Ectodermal cell (in vitro differentiated cells): ENCODE measurements around the gene NKD1.
"Not testable (repeated sequence)": the region's sequence is repeated elsewhere in the genome, so short reads cannot be mapped to it uniquely, and the experiment has no call there.

Source experiments
- H3K27ac ChIP-seq: 2 replicates; pipeline ENCODE4 v1.7.0; 2013; ENCODE audit warnings: mild to moderate bottlenecking, low read depth, low read length; ENCODE audit not compliant: insufficient read depth, poor library complexity, severe bottlenecking
- H3K27me3 ChIP-seq: 2 replicates; pipeline ENCODE4 v1.7.0; 2013; ENCODE audit warnings: mild to moderate bottlenecking, low read length; ENCODE audit not compliant: insufficient read depth, control insufficient read depth, poor library complexity, severe bottlenecking
- H3K36me3 ChIP-seq: one replicate; pipeline ENCODE4 v1.7.0; 2013; ENCODE audit warnings: low read length; ENCODE audit not compliant: control insufficient read depth, insufficient read depth
- H3K4me1 ChIP-seq: one replicate; pipeline ENCODE4 v1.7.0; 2013; ENCODE audit warnings: low read length; ENCODE audit not compliant: control insufficient read depth, insufficient read depth
- H3K4me3 ChIP-seq: 2 replicates; pipeline ENCODE4 v1.7.0; 2013; ENCODE audit warnings: low read depth, low read length, control low read depth; ENCODE audit not compliant: insufficient read depth
- H3K9me3 ChIP-seq: 2 replicates; pipeline ENCODE4 v1.7.0; 2013; ENCODE audit warnings: mild to moderate bottlenecking, low read length, moderate library complexity; ENCODE audit not compliant: control insufficient read depth
- WGBS, 2 experiments: methylation state at CpG; one replicate each; pipeline ENCODE4 v1.1.7; 2013; ENCODE audit warnings: missing lambda C conversion rate in 2 of 2; 5-methylcytosine and 5-hydroxymethylcytosine counted together

The NKD1 gene

GRCh38 chr16:50576403-50577113 lies 28.4 kb downstream of the NKD1 start:
- Histone ChIP-seq H3K4me1 (peaks cover 18% of the 10 kb centered on the region), H3K9me3 (no peaks in the 10 kb centered on the region), H3K36me3 (peaks cover 3% of the 10 kb centered on the region), H3K27me3 (no peaks in the 10 kb centered on the region), H3K27ac (no peak overlapping the region), H3K4me3 (no peak overlapping the region)
- WGBS, 2 experiments = 90 to 95% methylated on average over 3 of the region's 3 CpGs

GRCh38 chr16:50578137-50578536 lies 29.9 kb downstream of the NKD1 start:
- H3K27me3 ChIP-seq = no peaks in the 10 kb centered on the region
- no peak overlapping the region for H3K4me3 ChIP-seq
- H3K27ac ChIP-seq = no peak overlapping the region
- peaks cover 9% of the 10 kb centered on the region for H3K36me3 ChIP-seq
- no peaks in the 10 kb centered on the region for H3K9me3 ChIP-seq
- peaks cover 18% of the 10 kb centered on the region for H3K4me1 ChIP-seq
- WGBS, 2 experiments = 96% methylated on average over 2 of the region's 2 CpGs

- not testable (repeated sequence) for H3K36me3 ChIP-seq, H3K4me3 ChIP-seq, H3K27me3 ChIP-seq, H3K9me3 ChIP-seq, H3K27ac ChIP-seq
- 96 to 97% methylated on average over 32 of the region's 32 CpGs for WGBS, 2 experiments
- H3K4me1 ChIP-seq = peaks cover 14% of the 10 kb centered on the region
These were observed 31.2 kb downstream of the NKD1 start for GRCh38 chr16:50579373-50579772.

GRCh38 chr16:50580180-50580798 lies 32.1 kb downstream of the NKD1 start:
- H3K9me3 ChIP-seq = no peaks in the 10 kb centered on the region
- peaks cover 10% of the 10 kb centered on the region for H3K4me1 ChIP-seq
- 92 to 95% methylated on average over 8 of the region's 8 CpGs for WGBS, 2 experiments
- no peaks in the 10 kb centered on the region for H3K27me3 ChIP-seq
- H3K36me3 ChIP-seq = peaks cover 6% of the 10 kb centered on the region
- H3K4me3 ChIP-seq = no peak overlapping the region
- no peak overlapping the region for H3K27ac ChIP-seq

GRCh38 chr16:50581845-50582244 lies 33.6 kb downstream of the NKD1 start:
- Histone ChIP-seq H3K36me3 (peaks cover 10% of the 10 kb centered on the region), H3K9me3 (no peaks in the 10 kb centered on the region), H3K27ac (no peak overlapping the region), H3K4me1 (peaks cover 10% of the 10 kb centered on the region), H3K27me3 (no peaks in the 10 kb centered on the region), H3K4me3 (no peak overlapping the region)
- 90 to 93% methylated on average over 4 of the region's 4 CpGs for WGBS, 2 experiments

GRCh38 chr16:50583211-50583610 lies 35.0 kb downstream of the NKD1 start:
- Histone ChIP-seq H3K4me3 (no peak overlapping the region), H3K27ac (no peak overlapping the region), H3K27me3 (no peaks in the 10 kb centered on the region), H3K9me3 (no peaks in the 10 kb centered on the region), H3K36me3 (peaks cover 10% of the 10 kb centered on the region), H3K4me1 (peaks cover 10% of the 10 kb centered on the region)
- WGBS, 2 experiments = 86% methylated on average over 3 of the region's 3 CpGs

- Histone ChIP-seq H3K4me1 (peaks cover 10% of the 10 kb centered on the region), H3K9me3 (no peaks in the 10 kb centered on the region), H3K27me3 (no peaks in the 10 kb centered on the region), H3K36me3 (peaks cover 10% of the 10 kb centered on the region), H3K4me3 (no peak overlapping the region), H3K27ac (no peak overlapping the region)
- WGBS, 2 experiments = 90 to 93% methylated on average over 6 of the region's 6 CpGs
These were observed 36.0 kb downstream of the NKD1 start for GRCh38 chr16:50584033-50584722.

- H3K27me3 ChIP-seq = no peaks in the 10 kb centered on the region
- H3K4me1 ChIP-seq = peaks cover 10% of the 10 kb centered on the region
- WGBS, 2 experiments = 89 to 91% methylated on average over 15 to 16 of the region's 16 CpGs
- H3K9me3 ChIP-seq = no peaks in the 10 kb centered on the region
- peaks cover 10% of the 10 kb centered on the region for H3K36me3 ChIP-seq
- no peak overlapping the region for H3K27ac ChIP-seq
- no peak overlapping the region for H3K4me3 ChIP-seq
These were observed 37.2 kb downstream of the NKD1 start for GRCh38 chr16:50585331-50585776.

GRCh38 chr16:50587543-50587942 lies 39.3 kb downstream of the NKD1 start:
- WGBS, 2 experiments = 93 to 96% methylated on average over 2 of the region's 2 CpGs
- Histone ChIP-seq H3K36me3 (peaks cover 4% of the 10 kb centered on the region), H3K9me3 (no peaks in the 10 kb centered on the region), H3K27me3 (no peaks in the 10 kb centered on the region), H3K27ac (no peak overlapping the region), H3K4me1 (peaks cover 10% of the 10 kb centered on the region), H3K4me3 (no peak overlapping the region)

- Histone ChIP-seq H3K27ac (no peak overlapping the region), H3K9me3 (no peaks in the 10 kb centered on the region), H3K4me1 (peaks cover 11% of the 10 kb centered on the region), H3K27me3 (no peaks in the 10 kb centered on the region), H3K36me3 (peaks cover 4% of the 10 kb centered on the region), H3K4me3 (no peak overlapping the region)
- whole genome bisulfite sequencing, 2 experiments = 65 to 71% methylated on average over 2 of the region's 2 CpGs
These were observed 40.1 kb downstream of the NKD1 start for GRCh38 chr16:50588276-50588675.
